Activated CD4-positive, alpha-beta memory T cell treated with anti-CD3 and anti-CD28 coated beads, Interleukin-2, amount 10 ng/mL, durations not matched to agents 7 days and 5 days (primary cell): ENCODE results near the gene GSTA2. TPM values are rescaled to one million over a fixed set of nuclear protein-coding genes. Genes with fewer than 3 reads are reported as not detected.
"Not testable (repeated sequence)": the region's sequence is repeated elsewhere in the genome, so short reads cannot be mapped to it uniquely, and the experiment has no call there.

Experiments
- CTCF ChIA-PET: fragments of 350-600 bp; sonication (Branson Sonifier 250); formaldehyde crosslinking; loops from one replicate; lab custom pipeline; 2021; ENCODE audit warnings: antibody characterized with exemption, inconsistent platforms; lab: Charles Lee
- POLR2A ChIA-PET: fragments of 350-600 bp; sonication (Branson Sonifier 250); formaldehyde crosslinking; loops from one replicate; lab custom pipeline; 2021; ENCODE audit warnings: antibody characterized with exemption; lab: Charles Lee
- DNase-seq: peaks from one replicate; pipeline ENCODE4 v3.0.0-alpha.2; 2020
- H3K27ac Mint-ChIP-seq: one replicate; pipeline ENCODE4 v1.8.0; 2021; ENCODE audit warnings: mild to moderate bottlenecking, mixed read lengths
- H3K27me3 Mint-ChIP-seq: one replicate; pipeline ENCODE4 v1.8.0; 2021; ENCODE audit warnings: mixed read lengths
- H3K36me3 Mint-ChIP-seq: one replicate; pipeline ENCODE4 v1.8.0; 2021; ENCODE audit warnings: low read depth, mixed read lengths
- H3K4me1 Mint-ChIP-seq: one replicate; pipeline ENCODE4 v1.8.0; 2021; ENCODE audit warnings: mixed read lengths
- H3K4me3 Mint-ChIP-seq: one replicate; pipeline ENCODE4 v1.8.0; 2021; ENCODE audit warnings: mild to moderate bottlenecking, mixed read lengths
- H3K9me3 Mint-ChIP-seq: one replicate; pipeline ENCODE4 v1.8.0; 2021; ENCODE audit warnings: mixed read lengths
- total RNA-seq, 2 experiments: library from RNA; stranded (reverse); gene quantifications; one replicate each; pipeline ENCODE4 v1.2.3, GENCODE V29; 2021

The GSTA2 gene
- total RNA-seq, 2 experiments from 2014 or later: not detected

DNA sequence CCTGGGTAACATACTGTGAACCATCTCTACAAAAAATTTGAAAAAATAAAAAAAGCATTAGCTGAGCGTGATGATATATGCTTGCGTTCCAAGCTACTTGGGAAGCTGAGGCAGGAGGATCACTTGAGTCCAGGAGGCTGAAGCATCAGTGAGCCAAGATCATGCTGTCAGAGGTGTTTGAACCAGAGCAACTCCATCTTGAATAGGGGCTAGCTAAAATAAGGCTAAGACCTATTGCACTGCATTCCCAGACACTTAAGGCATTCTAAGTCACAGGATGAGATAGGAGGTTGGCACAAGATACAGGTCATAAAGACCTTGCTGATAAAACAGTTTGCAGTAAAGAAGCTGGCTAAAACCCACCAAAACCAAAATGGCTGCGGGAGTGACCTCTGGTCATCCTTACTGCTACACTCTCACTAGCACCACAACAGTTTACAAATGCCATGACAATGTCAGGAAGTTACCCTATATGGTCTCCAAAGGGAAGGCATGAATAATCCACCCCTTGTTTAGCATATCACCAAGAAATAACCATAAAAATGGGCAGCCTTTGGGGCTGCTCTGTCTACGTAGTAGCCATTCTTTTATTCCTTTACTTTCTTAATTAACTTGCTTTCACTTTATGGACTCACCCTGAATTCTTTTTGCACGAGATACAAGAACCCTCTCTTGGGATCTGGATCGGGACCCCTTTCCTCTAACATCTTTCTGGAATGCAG lies 58.3 kb downstream of the GSTA2 start:
- H3K36me3 Mint-ChIP-seq, H3K4me3 Mint-ChIP-seq, POLR2A ChIA-PET, CTCF ChIA-PET, H3K9me3 Mint-ChIP-seq, H3K27ac Mint-ChIP-seq, DNase-seq, H3K4me1 Mint-ChIP-seq: not testable (repeated sequence)
- H3K27me3 Mint-ChIP-seq: peaks cover 14% of the 10 kb centered on the region

GRCh38 chr6:52704060-52704459 lies 59.2 kb downstream of the GSTA2 start:
- no peak overlapping the region for H3K4me3 Mint-ChIP-seq
- H3K9me3 Mint-ChIP-seq: no peaks in the 10 kb centered on the region
- DNase-seq: no peak
- H3K36me3 Mint-ChIP-seq: no peaks in the 10 kb centered on the region
- ChIA-PET POLR2A (no interaction called here), CTCF (no interaction called here)
- H3K27ac Mint-ChIP-seq: no peak overlapping the region
- H3K27me3 Mint-ChIP-seq: peaks cover 16% of the 10 kb centered on the region
- H3K4me1 Mint-ChIP-seq: no peaks in the 10 kb centered on the region

Other genes starting within 250 kb of the GSTA2 start
- 1 to 10 TPM; 5.7 to 6.5 TPM for gene TRAM2, start 186.4 kb downstream of the GSTA2 start, total RNA-seq
- gene TMEM14A, start 92.4 kb downstream of the GSTA2 start, total RNA-seq: 10 to 100 TPM; 20.9 to 23.5 TPM
- gene GSTA1, start 40.3 kb upstream of the GSTA2 start, total RNA-seq: not detected
- gene GSTA5, start 77.3 kb upstream of the GSTA2 start, total RNA-seq: not detected
- gene GSTA3, start 146.2 kb upstream of the GSTA2 start, total RNA-seq: not detected
- gene GSTA4, start 231.8 kb upstream of the GSTA2 start, total RNA-seq: 10 to 100 TPM; 13.0 TPM